IPS-15b (cell line): Measurements from ENCODE around the gene PSMB7.

Source experiments
- H3K27me3 ChIP-seq: one replicate; pipeline ENCODE4 v1.6.1; 2013; ENCODE audit warnings: low read length; ENCODE audit not compliant: control insufficient read depth, insufficient read depth
- H3K36me3 ChIP-seq: one replicate; pipeline ENCODE4 v1.6.1; 2013; ENCODE audit warnings: low read length; ENCODE audit not compliant: control insufficient read depth, insufficient read depth
- H3K4me1 ChIP-seq: one replicate; pipeline ENCODE4 v1.6.1; 2013; ENCODE audit warnings: mild to moderate bottlenecking, low read length; ENCODE audit not compliant: control insufficient read depth, insufficient read depth
- H3K4me3 ChIP-seq: one replicate; pipeline ENCODE4 v1.5.1; 2013; ENCODE audit warnings: low read depth, low read length
- H3K9ac ChIP-seq: one replicate; pipeline ENCODE4 v1.6.1; 2013; ENCODE audit warnings: low read depth, mild to moderate bottlenecking, low read length
- H3K9me3 ChIP-seq: one replicate; pipeline ENCODE4 v1.6.1; 2013; ENCODE audit warnings: mild to moderate bottlenecking, low read length; ENCODE audit not compliant: control insufficient read depth, insufficient read depth

PSMB7 gene

DNA sequence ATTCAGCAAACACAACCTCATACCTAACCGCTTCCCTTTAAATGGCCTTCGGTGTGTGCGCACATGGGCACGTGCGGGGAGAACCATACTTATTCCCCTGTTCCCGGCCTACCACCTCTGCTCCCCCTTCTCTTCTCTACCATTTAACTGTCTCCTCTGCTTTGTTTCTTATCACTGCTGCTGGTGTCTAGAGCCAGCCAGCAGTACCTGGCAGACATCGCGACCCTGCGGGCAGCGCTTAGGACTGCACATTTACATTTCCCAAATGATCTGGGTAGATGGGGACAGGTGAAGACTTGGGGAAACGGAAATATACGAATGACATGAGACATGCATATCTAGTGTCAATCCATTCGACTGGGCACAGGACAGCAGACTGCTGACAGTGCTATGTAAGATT is 56.6 kb downstream of the PSMB7 start:
- Histone ChIP-seq H3K9ac (no peak overlapping the region), H3K36me3 (peaks cover 12% of the 10 kb centered on the region), H3K4me3 (no peak overlapping the region), H3K4me1 (no peaks in the 10 kb centered on the region), H3K9me3 (no peaks in the 10 kb centered on the region), H3K27me3 (no peaks in the 10 kb centered on the region)

DNA sequence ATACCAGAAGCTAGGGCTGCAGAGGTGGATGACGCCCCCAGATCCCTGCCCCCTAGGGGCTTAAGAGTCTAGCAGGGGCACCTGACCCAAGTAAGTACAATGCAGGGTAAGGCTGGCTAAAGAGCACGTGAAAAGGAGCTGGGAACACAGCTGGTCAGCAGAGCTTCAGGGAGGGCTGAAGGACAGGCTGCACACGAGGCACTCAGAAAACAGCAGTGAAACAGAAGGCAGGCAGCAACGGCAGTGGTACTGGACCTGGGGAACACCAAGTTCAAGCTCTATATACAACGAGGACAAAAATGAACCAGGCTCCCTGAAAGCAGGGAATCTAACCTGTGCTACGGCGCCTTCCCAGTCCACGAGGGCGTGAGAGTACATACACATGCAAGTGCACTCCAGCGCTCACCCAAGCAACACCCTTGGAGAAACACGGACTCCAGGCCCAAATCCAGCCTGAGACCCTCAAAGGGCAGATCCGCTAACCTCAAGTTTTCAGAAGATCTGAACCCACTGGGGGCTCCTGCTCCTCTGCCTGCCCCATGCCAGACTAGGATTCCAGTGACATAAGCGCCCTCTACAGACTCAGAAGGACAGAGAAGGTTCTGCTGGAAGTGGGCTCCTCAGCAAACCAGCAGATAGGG is 57.4 kb downstream of the PSMB7 start:
- no peaks in the 10 kb centered on the region for H3K4me1 ChIP-seq
- H3K27me3 ChIP-seq = no peaks in the 10 kb centered on the region
- no peak overlapping the region for H3K4me3 ChIP-seq
- H3K9me3 ChIP-seq = no peaks in the 10 kb centered on the region
- H3K9ac ChIP-seq = no peak overlapping the region
- H3K36me3 ChIP-seq = peaks cover 19% of the 10 kb centered on the region

DNA sequence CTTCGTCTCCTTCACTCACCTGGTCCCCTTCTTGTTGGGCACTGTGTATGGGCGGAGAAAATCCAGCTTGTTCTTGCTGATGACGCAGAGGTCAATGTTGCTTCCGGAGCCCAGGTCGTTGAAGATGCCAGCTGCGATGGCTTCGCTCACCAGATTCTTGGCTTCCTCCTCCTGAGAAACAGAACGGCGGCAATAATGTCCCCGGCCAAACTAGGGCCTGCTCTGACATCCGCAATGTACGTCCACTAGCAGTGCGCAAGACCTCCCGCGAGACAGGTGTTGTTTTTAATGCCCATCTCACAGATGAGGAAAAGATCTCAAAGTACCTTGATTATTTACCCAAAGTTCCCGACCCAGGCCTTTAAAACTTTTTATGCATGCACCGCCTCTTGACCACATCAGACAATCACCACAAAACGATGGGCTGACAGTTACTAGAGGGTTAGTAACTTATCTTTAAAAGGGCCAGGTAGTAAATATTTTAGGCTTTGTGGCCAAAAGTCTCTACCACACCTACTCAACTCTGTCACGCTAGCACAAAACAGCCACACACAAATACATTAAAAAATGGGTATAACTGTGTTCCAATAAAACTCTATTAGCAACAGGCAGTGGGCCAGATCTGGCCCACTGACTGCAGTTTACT is 58.4 kb downstream of the PSMB7 start:
- Histone ChIP-seq H3K9me3 (no peaks in the 10 kb centered on the region), H3K9ac (no peak overlapping the region), H3K36me3 (peaks cover 25% of the 10 kb centered on the region), H3K4me3 (no peak overlapping the region), H3K4me1 (no peaks in the 10 kb centered on the region), H3K27me3 (no peaks in the 10 kb centered on the region)

DNA sequence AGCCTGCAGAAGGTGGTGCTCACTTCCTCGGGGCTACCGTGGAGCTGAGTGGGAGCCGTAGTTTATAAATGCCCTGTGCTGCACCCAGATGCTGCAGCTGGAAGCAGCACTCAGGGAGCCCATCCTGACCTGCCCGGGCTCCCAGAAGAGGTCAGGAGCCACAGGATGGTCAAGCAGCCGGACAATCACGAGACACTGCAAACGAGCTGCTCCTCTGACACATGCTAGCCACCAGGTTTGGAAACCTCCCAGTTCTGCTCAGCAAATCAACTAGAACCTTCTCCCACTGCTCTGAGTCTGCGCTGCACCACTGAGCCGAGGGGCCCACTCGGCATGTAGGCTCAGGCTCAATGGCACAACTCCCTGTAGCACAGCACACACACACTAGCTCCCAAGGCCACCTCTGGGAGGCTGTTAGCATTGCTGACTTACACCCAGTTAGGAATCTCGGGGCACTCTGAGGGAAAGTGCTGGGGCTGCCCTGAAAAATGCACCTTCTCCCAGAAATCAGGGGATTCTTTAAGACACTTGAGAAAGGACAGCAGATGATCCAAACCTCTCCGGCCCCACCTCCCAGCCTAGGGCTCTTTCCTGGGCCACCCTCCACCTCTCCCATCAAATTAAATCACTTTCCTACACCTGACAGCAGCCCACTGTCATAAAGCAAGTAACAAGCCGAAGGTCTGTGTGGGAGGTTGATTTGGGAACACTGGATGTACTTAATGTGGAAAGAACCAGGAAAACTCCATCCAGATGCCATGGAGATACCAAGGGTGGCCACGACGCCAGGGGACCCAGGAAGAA is 59.1 kb downstream of the PSMB7 start:
- H3K4me3 ChIP-seq = no peak overlapping the region
- H3K4me1 ChIP-seq = no peaks in the 10 kb centered on the region
- no peaks in the 10 kb centered on the region for H3K9me3 ChIP-seq
- no peaks in the 10 kb centered on the region for H3K27me3 ChIP-seq
- H3K9ac ChIP-seq = no peak overlapping the region
- peaks cover 25% of the 10 kb centered on the region for H3K36me3 ChIP-seq

DNA sequence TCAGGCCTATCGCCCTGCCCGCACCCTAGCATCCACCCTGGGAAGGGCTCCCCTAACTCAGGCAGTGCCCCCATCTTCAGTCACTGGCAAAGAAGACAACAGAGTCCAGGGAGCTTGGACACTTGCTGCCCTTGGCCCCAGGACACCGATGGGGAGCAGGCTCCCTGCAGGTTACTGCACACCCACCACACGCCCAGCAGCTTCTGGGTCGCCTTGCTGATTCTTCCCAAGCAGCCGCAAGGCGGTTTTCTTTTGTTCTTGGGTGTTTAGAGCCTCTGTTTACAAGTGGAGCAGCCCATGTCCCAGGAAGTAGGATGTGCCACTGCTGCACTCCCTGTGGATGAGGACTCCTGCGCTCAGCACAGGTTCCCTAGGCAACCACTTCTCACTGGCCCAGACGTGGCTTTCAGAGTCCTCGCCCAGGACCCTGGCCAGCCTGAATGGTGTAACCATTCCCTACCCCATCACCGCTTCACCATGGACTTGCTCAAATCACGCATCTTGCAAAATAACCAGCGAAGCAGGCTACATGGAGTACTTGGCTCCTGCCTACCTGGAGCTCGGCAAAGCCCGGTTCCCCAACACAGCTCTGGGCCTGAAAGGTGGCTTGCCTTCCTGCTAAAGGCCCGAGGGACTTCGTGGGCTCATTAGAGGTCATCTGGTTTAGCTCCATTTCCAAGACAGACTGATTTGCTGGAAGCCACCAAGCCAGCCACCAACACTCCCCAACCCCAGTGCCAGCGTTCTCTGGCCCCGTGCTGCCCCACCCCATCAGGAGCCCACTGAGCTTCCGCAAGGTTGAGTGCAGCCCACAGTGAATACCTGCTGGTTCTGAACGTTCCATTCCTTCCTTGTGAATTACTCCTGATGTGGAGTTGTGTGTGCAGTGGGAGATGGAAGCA is 60.0 kb downstream of the PSMB7 start:
- Histone ChIP-seq H3K36me3 (peaks cover 31% of the 10 kb centered on the region), H3K27me3 (no peaks in the 10 kb centered on the region), H3K4me1 (no peaks in the 10 kb centered on the region), H3K9me3 (no peaks in the 10 kb centered on the region), H3K9ac (no peak overlapping the region), H3K4me3 (no peak overlapping the region)

DNA sequence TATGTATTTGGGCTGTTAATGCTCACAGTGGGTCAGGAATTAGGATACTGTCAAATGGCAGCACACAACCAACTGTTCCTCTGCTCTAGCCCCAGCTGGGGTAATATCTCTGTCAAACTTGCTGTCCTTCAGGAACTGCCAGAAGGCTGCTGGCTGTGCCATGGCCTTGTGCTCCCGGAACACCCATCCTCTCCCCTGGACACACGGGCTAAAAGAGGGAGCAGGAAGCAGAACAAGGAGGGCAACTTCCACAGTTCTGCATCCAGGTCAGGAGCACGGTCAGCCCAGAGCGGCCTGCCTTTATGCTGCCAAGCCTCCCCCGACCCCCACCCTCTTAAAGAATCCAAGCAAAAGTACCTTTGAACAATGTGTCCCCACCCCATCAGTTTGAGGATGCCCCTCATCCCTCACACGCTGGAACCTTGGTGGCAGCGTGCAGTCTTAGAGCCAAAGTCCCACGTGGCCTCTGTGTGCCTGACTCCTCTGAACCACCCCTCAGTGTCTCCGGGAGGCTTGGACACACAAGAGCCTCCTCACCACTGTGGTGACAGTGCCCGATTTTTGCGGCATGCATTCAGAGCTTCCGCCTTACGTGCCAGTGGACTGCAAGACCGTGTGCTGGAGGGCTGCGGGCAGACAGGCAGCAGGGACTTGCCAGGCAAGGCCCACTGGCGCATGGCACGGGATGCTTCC is 60.8 kb downstream of the PSMB7 start:
- H3K27me3 ChIP-seq = no peaks in the 10 kb centered on the region
- H3K9ac ChIP-seq = no peak overlapping the region
- peaks cover 31% of the 10 kb centered on the region for H3K36me3 ChIP-seq
- no peaks in the 10 kb centered on the region for H3K4me1 ChIP-seq
- no peak overlapping the region for H3K4me3 ChIP-seq
- H3K9me3 ChIP-seq = no peaks in the 10 kb centered on the region

DNA sequence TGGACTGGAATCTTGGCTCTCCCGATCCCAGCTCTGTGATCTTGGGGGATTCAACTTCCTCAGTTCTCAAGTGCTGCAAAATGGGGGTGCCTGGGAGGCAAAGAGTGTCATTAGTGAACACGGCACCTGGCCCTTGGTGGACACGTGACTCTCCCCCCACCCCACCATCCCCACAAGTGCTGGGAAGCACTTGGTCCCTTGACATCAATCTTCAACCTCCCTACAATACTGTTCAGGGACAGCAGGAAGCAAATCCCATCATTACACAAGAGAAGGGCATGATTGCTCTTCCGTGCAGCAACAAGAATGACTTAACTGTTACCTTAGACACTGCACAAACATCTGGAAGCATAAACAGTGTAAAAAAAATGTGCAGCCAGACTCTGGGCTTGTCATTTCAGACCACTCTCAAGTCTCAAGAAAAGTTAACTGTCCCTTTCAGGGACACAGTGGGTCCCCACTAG is 61.4 kb downstream of the PSMB7 start:
- Histone ChIP-seq H3K9ac (no peak overlapping the region), H3K4me1 (no peaks in the 10 kb centered on the region), H3K27me3 (no peaks in the 10 kb centered on the region), H3K36me3 (peaks cover 31% of the 10 kb centered on the region), H3K4me3 (no peak overlapping the region), H3K9me3 (no peaks in the 10 kb centered on the region)

DNA sequence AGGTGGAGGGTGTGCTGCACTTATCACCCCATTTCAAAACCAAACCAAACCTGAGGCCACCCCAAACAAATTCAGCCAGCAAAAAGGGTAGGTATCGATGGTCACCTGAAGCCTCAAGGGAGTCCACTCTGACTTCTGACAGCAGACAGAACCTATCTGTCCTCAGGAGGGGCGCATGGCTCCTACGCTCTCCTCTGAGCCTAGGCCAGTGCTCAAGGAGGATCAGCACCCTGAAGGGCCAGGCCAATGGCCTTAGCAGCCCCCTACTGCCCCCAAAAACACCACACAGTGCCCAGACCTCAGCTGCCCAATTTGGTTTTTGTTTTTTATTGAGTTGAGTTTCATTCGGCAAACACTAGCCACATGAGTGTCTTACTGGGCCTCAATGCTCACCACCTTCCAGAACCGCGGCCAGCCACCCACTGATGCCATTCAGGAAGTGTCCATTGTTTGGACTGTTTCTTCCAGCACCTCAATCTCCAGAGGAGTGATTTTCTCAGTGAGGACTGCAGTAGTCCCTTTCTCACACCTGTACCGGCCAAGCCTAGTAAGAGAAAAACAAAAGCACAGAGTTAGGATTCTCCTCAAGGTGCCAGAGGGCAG is 62.0 kb downstream of the PSMB7 start:
- Histone ChIP-seq H3K9me3 (no peaks in the 10 kb centered on the region), H3K9ac (no peak overlapping the region), H3K36me3 (peaks cover 34% of the 10 kb centered on the region), H3K27me3 (no peaks in the 10 kb centered on the region), H3K4me3 (no peak overlapping the region), H3K4me1 (no peaks in the 10 kb centered on the region)

DNA sequence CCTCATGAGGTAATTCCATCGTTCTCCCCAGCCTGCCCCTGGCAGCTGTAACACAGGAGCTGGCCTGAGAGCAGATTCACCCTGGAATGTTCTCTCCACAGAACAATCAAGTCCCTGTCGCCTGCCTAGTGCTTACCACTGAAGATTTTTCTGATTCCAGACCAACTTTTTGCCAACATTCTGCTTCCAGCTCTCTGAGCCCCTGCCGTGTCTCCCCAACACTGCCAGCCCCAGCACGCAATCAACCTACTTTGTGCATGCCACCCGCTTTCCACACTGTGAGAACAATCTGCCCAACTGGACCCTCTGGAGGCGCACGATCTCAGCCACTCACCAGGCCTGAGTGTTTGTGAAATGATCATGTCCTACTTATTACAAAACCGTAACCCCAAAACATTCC is 62.6 kb downstream of the PSMB7 start:
- Histone ChIP-seq H3K36me3 (peaks cover 41% of the 10 kb centered on the region), H3K9ac (no peak overlapping the region), H3K4me3 (no peak overlapping the region), H3K4me1 (no peaks in the 10 kb centered on the region), H3K27me3 (no peaks in the 10 kb centered on the region), H3K9me3 (no peaks in the 10 kb centered on the region)

DNA sequence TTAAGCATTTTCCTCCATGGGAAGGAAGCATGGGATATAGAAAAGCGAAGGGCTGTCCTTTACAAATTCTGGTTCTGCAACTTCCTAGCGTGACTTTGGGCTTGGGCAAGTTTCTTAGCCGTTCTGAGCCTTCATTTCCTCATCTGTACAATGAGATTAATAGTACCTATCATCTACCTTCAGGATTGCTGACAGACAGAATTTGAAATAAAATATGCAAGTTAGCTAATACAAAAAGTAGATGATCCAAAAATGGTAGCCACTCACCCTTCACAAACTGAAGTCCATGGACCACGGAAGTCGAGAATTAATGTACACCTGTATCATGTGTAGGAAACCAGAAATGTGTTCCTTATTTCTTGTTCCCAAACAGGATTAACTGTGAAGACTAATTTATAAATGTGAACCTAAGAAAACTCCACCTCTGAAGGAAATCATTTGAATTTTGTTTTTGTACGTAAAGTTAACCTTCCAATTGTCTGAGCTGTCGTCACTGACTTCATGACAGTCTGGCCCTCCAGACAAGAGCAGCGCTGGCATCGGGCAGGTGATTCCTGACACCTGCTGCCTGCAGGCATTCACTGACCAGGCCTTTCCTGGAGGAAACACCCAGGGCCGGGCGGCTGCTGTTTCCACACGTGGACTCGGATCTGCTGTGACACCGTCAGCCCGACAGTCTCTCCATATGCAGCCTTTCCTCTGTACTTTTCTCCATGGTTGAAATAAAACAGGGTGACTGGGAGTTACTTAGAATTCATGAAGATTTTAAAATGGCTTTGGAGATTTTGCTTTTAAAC is 63.4 kb downstream of the PSMB7 start:
- H3K36me3 ChIP-seq = peaks cover 41% of the 10 kb centered on the region
- no peaks in the 10 kb centered on the region for H3K9me3 ChIP-seq
- no peak overlapping the region for H3K9ac ChIP-seq
- no peaks in the 10 kb centered on the region for H3K4me1 ChIP-seq
- no peak overlapping the region for H3K4me3 ChIP-seq
- H3K27me3 ChIP-seq = no peaks in the 10 kb centered on the region
